Aorta (tissue), 5 donors: Measurements from ENCODE around the gene AFAP1L2. TPM values are rescaled to one million over a fixed set of nuclear protein-coding genes. Genes with fewer than 3 reads are reported as not detected.

Experiments
- ATAC-seq: fragments of 200-7000 bp; cut with Tn5 transposase; one replicate; pipeline ENCODE4 v1.9.1; 2022; ENCODE audit warnings: moderate library complexity; ENCODE audit not compliant: low FRiP score
- DNase-seq, 2 donors: peaks; one replicate each; pipeline ENCODE4 v3.0.0-alpha.2; 2020
- H3K27ac ChIP-seq, 2 donors: one replicate each; pipeline ENCODE4 v1.5.1; 2013; ENCODE audit warnings: low read length in 2 of 2, mild to moderate bottlenecking in 2 of 2, moderate library complexity in 2 of 2, control low read depth in 1 of 2, inconsistent platforms in 1 of 2, low read depth in 1 of 2
- H3K27me3 ChIP-seq, 2 donors: one replicate each; pipeline ENCODE4 v1.6.1; 2013; ENCODE audit warnings: control low read depth in 1 of 2, low read length in 1 of 2, mild to moderate bottlenecking in 1 of 2, moderate library complexity in 1 of 2; ENCODE audit not compliant: insufficient read depth in 2 of 2, control insufficient read depth in 1 of 2
- H3K36me3 ChIP-seq, 2 donors: one replicate each; pipeline ENCODE4 v1.6.1; 2013; ENCODE audit warnings: control low read depth in 1 of 2, low read length in 1 of 2, mild to moderate bottlenecking in 1 of 2; ENCODE audit not compliant: insufficient read depth in 2 of 2, control insufficient read depth in 1 of 2
- H3K4me1 ChIP-seq, 2 donors: one replicate each; pipeline ENCODE4 v1.6.1; 2013; ENCODE audit warnings: low read length in 2 of 2, control low read depth in 1 of 2, mild to moderate bottlenecking in 1 of 2, moderate library complexity in 1 of 2; ENCODE audit not compliant: insufficient read depth in 2 of 2, control insufficient read depth in 1 of 2
- H3K4me3 ChIP-seq, 2 donors: one replicate each; pipeline ENCODE4 v1.5.1; 2013; ENCODE audit warnings: low read length in 2 of 2, control low read depth in 1 of 2, mild to moderate bottlenecking in 1 of 2
- H3K9me3 ChIP-seq: one replicate; pipeline ENCODE4 v1.6.1; 2013; ENCODE audit warnings: mild to moderate bottlenecking, low read length; ENCODE audit not compliant: control insufficient read depth
- WGBS, 2 donors: extraction: QIAGEN DNeasy Blood & Tissue Kit; methylation state at CpG; one replicate each; pipeline ENCODE4 v1.1.7; 2013; 5-methylcytosine and 5-hydroxymethylcytosine counted together
- intact Hi-C, 2 donors: fragments of 100-400 bp; cut with DNase I; formaldehyde crosslinking; loops; one replicate each; pipeline versions ENCODE4 v1.14.2 to v1.15.0; 2022
- polyA plus RNA-seq, 2 donors: library from polyadenylated mRNA; stranded (reverse); fragments of 200-250 nt; gene quantifications; one replicate each; pipeline ENCODE4 v1.2.3, GENCODE V29; 2013
- total RNA-seq, 2 donors: library from RNA; stranded (reverse); fragmentation: NEBNext Ultra II Directional; extraction: Animal tissue kit (Norgen Biotek cat#: 25700); gene quantifications; one replicate each; pipeline ENCODE4 v1.2.1, GENCODE V29; 2021
- donor health status: healthy with polysubstance abuse.
- donor health status: Bipolar disorder and iron deficiency.
- donor health status: DM: no; HTN: no; CAD: no.
- donor health status: DM: no; HTN: no; CAD: no.
- donor health status: DM: yes; HTN: yes; CAD: no.

AFAP1L2 gene
- total and polyA plus RNA-seq, 4 donors: 3.1 to 19.3 (median 10.2) TPM

- DNase-seq: no peak
Measured at GRCh38 chr10:114283535-114284234, 120.6 kb downstream of the AFAP1L2 start.

GRCh38 chr10:114283091-114283490, 121.2 kb downstream of the AFAP1L2 start:
- H3K27me3 ChIP-seq: no peaks in the 10 kb centered on the region
- H3K4me1 ChIP-seq: no peaks in the 10 kb centered on the region
- intact Hi-C loops: no loop called here
- H3K36me3 ChIP-seq: no peaks in the 10 kb centered on the region
- no peaks in the 10 kb centered on the region for H3K9me3 ChIP-seq
- ATAC-seq: no peak
- 92 to 95% methylated on average over 10 of the region's 10 CpGs for WGBS, 2 donors
- no peak for DNase-seq
- H3K4me3 ChIP-seq: no peak overlapping the region
- H3K27ac ChIP-seq: no peak overlapping the region

More at GRCh38 chr10:114283535-114284234, 120.6 kb downstream of the AFAP1L2 start:
- Histone ChIP-seq H3K9me3 (no peaks in the 10 kb centered on the region), H3K4me1 (no peaks in the 10 kb centered on the region), H3K4me3 (no peak overlapping the region), H3K36me3 (no peaks in the 10 kb centered on the region), H3K27ac (no peak overlapping the region), H3K27me3 (no peaks in the 10 kb centered on the region)
- 91% methylated on average over 6 of the region's 6 CpGs for WGBS, 2 donors
- no peak for ATAC-seq
- intact Hi-C loops: no loop called here

- ATAC-seq: no peak
- DNase-seq: no peak
- no peaks in the 10 kb centered on the region for H3K9me3 ChIP-seq
- no peak overlapping the region for H3K4me3 ChIP-seq
- intact Hi-C loops: no loop called here
- H3K36me3 ChIP-seq: no peaks in the 10 kb centered on the region
- no peak overlapping the region for H3K27ac ChIP-seq
- no peaks in the 10 kb centered on the region for H3K4me1 ChIP-seq
- H3K27me3 ChIP-seq: no peaks in the 10 kb centered on the region
- 90 to 92% methylated on average over 2 of the region's 2 CpGs for WGBS, 2 donors
Measured at GRCh38 chr10:114282526-114282925, 121.8 kb downstream of the AFAP1L2 start.

DNA sequence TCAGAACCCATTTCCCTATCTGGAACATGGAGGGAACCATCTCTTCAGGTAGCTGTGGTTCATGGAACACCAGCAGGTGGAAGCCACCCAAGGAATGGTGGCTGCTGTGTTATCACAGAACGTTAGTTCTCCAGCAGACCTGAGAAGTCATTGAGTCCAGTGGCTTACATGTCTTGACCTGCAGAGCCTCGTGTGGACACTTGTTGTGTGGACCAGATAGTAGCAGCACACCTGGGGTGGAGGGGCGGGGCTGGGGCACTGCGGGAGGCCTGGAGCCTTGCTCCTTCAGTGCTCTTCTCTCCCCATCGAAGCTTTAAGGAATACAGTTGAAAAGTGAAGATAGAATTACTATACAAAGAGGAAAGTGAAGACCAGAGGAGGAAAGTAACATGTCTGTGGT, 122.8 kb downstream of the AFAP1L2 start:
- no peak overlapping the region for H3K4me3 ChIP-seq
- H3K27ac ChIP-seq: no peak overlapping the region
- WGBS, 2 donors: 83 to 84% methylated on average over 5 of the region's 5 CpGs
- DNase-seq (no peak), ATAC-seq (no peak)
- no peaks in the 10 kb centered on the region for H3K36me3 ChIP-seq
- intact Hi-C loops: no loop called here
- no peaks in the 10 kb centered on the region for H3K9me3 ChIP-seq
- H3K4me1 ChIP-seq: no peaks in the 10 kb centered on the region
- no peaks in the 10 kb centered on the region for H3K27me3 ChIP-seq

DNA sequence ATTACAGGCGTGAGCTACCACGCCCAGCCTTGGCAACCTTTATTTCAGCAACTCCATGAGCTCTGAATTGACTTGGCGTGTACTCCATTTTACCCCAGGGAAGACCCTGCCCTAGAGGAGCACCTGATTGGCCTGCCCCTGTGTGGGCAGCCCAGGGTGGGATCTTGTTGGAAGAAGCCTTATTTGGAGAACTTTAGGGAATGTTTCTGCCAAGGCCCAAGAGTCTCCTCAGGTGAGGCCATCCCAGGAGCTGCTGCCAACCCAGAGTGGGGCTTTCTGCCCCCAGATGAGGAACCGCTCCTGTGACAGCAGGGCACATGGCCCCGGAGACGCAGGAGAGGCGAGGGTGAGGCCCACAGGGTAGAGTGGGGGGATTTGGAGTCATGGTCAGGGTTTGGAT, 123.3 kb downstream of the AFAP1L2 start:
- intact Hi-C loops: no loop called here
- no peak for DNase-seq
- Histone ChIP-seq H3K36me3 (no peaks in the 10 kb centered on the region), H3K9me3 (no peaks in the 10 kb centered on the region), H3K27ac (no peak overlapping the region), H3K4me1 (no peaks in the 10 kb centered on the region), H3K27me3 (no peaks in the 10 kb centered on the region), H3K4me3 (no peak overlapping the region)
- 69 to 76% methylated on average over 7 of the region's 7 CpGs for whole genome bisulfite sequencing, 2 donors
- no peak for ATAC-seq

DNA sequence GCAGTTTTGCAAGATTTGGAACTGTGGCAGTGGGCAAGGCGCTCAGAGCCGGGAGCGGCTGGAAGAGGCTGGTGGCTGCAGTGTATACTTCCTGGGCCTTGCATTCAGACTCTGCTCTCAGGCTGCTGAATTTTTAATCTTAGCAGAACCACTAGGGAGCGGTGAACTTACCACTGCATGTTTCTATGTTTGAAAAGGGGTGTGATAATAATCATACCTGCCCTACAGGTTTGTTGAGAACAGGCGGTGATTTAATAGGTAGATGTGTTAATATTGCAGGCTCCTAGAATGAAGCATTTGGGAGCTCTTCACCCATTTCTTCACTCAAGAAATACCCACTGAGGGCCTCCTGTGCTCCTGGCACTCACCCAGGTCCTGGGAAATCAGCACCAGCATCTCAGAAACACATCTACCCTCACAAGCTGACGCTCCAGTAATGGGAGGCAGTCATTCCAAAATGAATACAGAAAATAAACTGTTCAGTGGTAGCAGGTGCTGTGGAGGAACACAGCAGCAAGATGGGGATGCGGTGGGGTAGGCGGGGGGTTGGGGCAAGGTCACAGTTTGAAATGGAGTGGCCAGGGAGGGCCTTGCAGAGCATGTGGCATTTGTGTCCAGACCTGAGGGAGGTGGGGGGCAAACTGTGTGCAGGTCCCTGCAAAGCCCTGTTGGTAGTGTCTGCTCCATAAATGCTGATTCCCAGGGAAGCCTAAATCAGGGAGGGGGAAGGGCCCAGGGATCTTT, 124.2 kb downstream of the AFAP1L2 start:
- 88 to 90% methylated on average over 8 of the region's 8 CpGs for WGBS, 2 donors
- DNase-seq: no peak
- H3K27me3 ChIP-seq: no peaks in the 10 kb centered on the region
- no peak overlapping the region for H3K4me3 ChIP-seq
- ATAC-seq: no peak
- intact Hi-C loops: no loop called here
- H3K4me1 ChIP-seq: no peaks in the 10 kb centered on the region
- no peaks in the 10 kb centered on the region for H3K36me3 ChIP-seq
- no peak overlapping the region for H3K27ac ChIP-seq
- no peaks in the 10 kb centered on the region for H3K9me3 ChIP-seq

DNA sequence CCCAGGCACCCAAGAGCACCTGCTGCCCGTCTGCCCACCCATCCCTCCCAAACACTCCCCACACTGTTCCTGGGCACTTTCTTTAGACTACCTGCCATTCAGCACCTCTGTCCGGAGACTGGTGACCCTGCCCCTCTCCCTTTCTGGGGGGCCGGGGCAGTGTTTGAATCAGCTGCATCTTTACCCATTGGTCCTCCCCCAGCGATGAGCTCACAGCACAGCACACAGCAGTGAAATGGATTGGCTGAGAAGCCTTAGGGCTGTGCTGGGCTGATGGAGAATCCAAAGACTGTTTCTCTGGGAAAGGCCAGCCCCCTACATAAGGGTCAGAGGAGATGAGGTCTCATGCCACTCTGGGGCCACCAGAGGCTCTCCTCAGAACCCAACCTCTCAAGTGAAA, 125.0 kb downstream of the AFAP1L2 start:
- intact Hi-C loops: no loop called here
- H3K36me3 ChIP-seq: no peaks in the 10 kb centered on the region
- H3K4me3 ChIP-seq: no peak overlapping the region
- no peaks in the 10 kb centered on the region for H3K27me3 ChIP-seq
- no peak overlapping the region for H3K27ac ChIP-seq
- WGBS, 2 donors: 76 to 90% methylated on average over 4 of the region's 4 CpGs
- DNase-seq (no peak), ATAC-seq (no peak)
- H3K9me3 ChIP-seq: no peaks in the 10 kb centered on the region
- H3K4me1 ChIP-seq: no peaks in the 10 kb centered on the region

- H3K27me3 ChIP-seq: no peaks in the 10 kb centered on the region
- H3K4me1 ChIP-seq: no peaks in the 10 kb centered on the region
- no peaks in the 10 kb centered on the region for H3K36me3 ChIP-seq
- no peak overlapping the region for H3K4me3 ChIP-seq
- ATAC-seq (peak; percentile 6), DNase-seq (no peak)
- H3K27ac ChIP-seq: no peak overlapping the region
- WGBS, 2 donors: 83 to 92% methylated on average over 4 of the region's 4 CpGs
- H3K9me3 ChIP-seq: no peaks in the 10 kb centered on the region
- intact Hi-C loops: no loop called here
Measured at GRCh38 chr10:114278884-114279191, 125.5 kb downstream of the AFAP1L2 start.
